SU-DHL-6 (cell line): ENCODE results near the gene KRT14.

ENCODE experiments used
- H2AFZ ChIP-seq: fragments of 200-600 bp; sonication (generic); 2 replicates; pipeline ENCODE4 v1.6.1; 2014; ENCODE audit warnings: low read depth, mild to moderate bottlenecking, moderate library complexity, mixed read lengths, antibody characterized with exemption, low read length; ENCODE audit not compliant: severe bottlenecking
- H3F3A ChIP-seq: fragments of 200-600 bp; shearing (Covaris generic); 2 replicates; pipeline ENCODE4 v1.6.0; 2016; ENCODE audit warnings: antibody characterized with exemption, mild to moderate bottlenecking; ENCODE audit not compliant: insufficient read depth
- H3K27ac ChIP-seq: fragments of 200-600 bp; sonication (generic); 2 replicates; pipeline ENCODE4 v1.5.1; 2016; ENCODE audit warnings: low read depth, mild to moderate bottlenecking, low read length, moderate library complexity, mixed read lengths
- H3K27me3 ChIP-seq: fragments of 200-600 bp; sonication (generic), shearing (Covaris generic); 2 replicates; pipeline ENCODE4 v1.6.0; 2014; ENCODE audit warnings: mild to moderate bottlenecking, low read length
- H3K36me3 ChIP-seq: fragments of 200-600 bp; sonication (generic); 2 replicates; pipeline ENCODE4 v1.6.1; 2014; ENCODE audit warnings: mild to moderate bottlenecking, low read length, mixed read lengths
- H3K4me2 ChIP-seq: fragments of 300-600, 200-600 bp; shearing (Covaris generic), sonication (generic); 2 replicates; pipeline ENCODE4 v1.6.0; 2014; ENCODE audit warnings: low read length, low read depth, mild to moderate bottlenecking; ENCODE audit not compliant: poor library complexity, severe bottlenecking
- H3K4me3 ChIP-seq: fragments of 200-600 bp; sonication (generic); 2 replicates; pipeline ENCODE4 v1.5.1; 2014; ENCODE audit warnings: antibody characterized with exemption, low read length, mild to moderate bottlenecking, mixed read lengths; ENCODE audit not compliant: insufficient read depth, poor library complexity, severe bottlenecking
- H3K79me2 ChIP-seq: fragments of 200-600 bp; sonication (generic); 2 replicates; pipeline ENCODE4 v1.6.1; 2014; ENCODE audit warnings: mild to moderate bottlenecking, low read length, moderate library complexity; ENCODE audit not compliant: insufficient read depth
- H3K9ac ChIP-seq: fragments of 200-600 bp; sonication (generic); 2 replicates; pipeline ENCODE4 v1.7.0; 2014; ENCODE audit warnings: mild to moderate bottlenecking, low read length
- H3K9me2 ChIP-seq: fragments of 200-600 bp; sonication (generic); replicated peaks from 2 replicates; pipeline ENCODE4 v1.6.1; 2014; ENCODE audit warnings: low read length; ENCODE audit not compliant: insufficient read depth
- H3K9me3 ChIP-seq: fragments of 200-600 bp; sonication (generic); 2 replicates; pipeline ENCODE4 v1.6.1; 2014; ENCODE audit warnings: low read length, mixed read lengths; ENCODE audit not compliant: insufficient read depth
- H4K20me1 ChIP-seq: fragments of 200-600 bp; sonication (generic); 2 replicates; pipeline ENCODE4 v1.6.1; 2014; ENCODE audit warnings: low read depth, mild to moderate bottlenecking, antibody characterized with exemption, low read length, moderate library complexity, mixed read lengths
- EZH2phosphoT487 ChIP-seq: fragments of 200-600 bp; sonication (generic), shearing (Covaris generic); conservative IDR thresholded peaks from 2 replicates; pipeline ENCODE4 v1.6.1; 2018; ENCODE audit warnings: mild to moderate bottlenecking, antibody characterized with exemption, low read length, moderate library complexity, mixed read lengths
- TF ChIP-seq, protein P1 (sequence below): fragments of 200-600 bp; sonication (generic); IDR thresholded peaks from one replicate; pipeline ENCODE4 v1.5.1; 2017; ENCODE audit warnings: antibody characterized with exemption, mild to moderate bottlenecking, low read length, moderate library complexity; ENCODE audit not compliant: insufficient read depth, poor library complexity, severe bottlenecking

KRT14 gene

DNA sequence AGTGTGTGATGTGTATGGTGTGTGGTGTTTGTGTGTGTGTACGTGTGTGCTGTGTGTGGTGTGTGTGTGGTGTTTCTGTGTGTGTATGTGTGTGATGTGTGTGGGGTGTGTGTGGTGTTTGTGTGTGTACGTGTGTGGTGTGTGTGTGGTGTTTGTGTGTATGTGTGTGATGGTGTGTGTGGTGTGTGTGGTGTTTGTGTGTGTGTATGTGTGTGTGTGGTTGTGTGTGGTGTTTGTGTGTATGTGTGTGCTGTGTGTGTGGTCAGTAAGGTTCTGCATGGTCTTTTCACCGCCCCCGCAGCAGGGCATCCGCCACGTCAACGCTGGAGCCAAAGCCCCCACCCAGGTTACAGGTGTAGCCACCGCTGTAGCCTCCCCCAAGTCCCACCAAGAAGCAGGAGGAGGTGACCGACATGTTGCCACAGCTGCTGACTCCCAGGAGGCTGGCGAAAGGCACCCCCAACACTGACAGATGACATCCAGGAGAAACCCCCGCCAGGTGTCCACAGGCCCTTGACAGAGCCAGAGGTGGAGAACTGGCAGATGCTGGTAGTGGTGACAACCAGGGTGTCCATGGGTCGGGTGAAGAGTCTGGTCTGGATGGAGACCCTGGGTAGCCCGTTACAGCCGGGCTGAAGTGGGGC lies 47.0 kb upstream of the KRT14 start:
- Histone ChIP-seq H3K9me3 (no peaks in the 10 kb centered on the region; the same call in 1 of the 2 replicates), H4K20me1 (no peaks in the 10 kb centered on the region), H3K27ac (no peak overlapping the region), H3K36me3 (no peaks in the 10 kb centered on the region), H2AFZ (no peak overlapping the region), H3K4me2 (no peak overlapping the region), H3K4me3 (no peak overlapping the region), H3K9me2 (no peaks in the 10 kb centered on the region), H3F3A (no peaks in the 10 kb centered on the region), H3K27me3 (no peaks in the 10 kb centered on the region), H3K79me2 (no peaks in the 10 kb centered on the region), H3K9ac (no peak overlapping the region)
- no peak for TF ChIP-seq EZH2phosphoT487
- TF ChIP-seq, protein P1, sequence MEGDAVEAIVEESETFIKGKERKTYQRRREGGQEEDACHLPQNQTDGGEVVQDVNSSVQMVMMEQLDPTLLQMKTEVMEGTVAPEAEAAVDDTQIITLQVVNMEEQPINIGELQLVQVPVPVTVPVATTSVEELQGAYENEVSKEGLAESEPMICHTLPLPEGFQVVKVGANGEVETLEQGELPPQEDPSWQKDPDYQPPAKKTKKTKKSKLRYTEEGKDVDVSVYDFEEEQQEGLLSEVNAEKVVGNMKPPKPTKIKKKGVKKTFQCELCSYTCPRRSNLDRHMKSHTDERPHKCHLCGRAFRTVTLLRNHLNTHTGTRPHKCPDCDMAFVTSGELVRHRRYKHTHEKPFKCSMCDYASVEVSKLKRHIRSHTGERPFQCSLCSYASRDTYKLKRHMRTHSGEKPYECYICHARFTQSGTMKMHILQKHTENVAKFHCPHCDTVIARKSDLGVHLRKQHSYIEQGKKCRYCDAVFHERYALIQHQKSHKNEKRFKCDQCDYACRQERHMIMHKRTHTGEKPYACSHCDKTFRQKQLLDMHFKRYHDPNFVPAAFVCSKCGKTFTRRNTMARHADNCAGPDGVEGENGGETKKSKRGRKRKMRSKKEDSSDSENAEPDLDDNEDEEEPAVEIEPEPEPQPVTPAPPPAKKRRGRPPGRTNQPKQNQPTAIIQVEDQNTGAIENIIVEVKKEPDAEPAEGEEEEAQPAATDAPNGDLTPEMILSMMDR: no peak

DNA sequence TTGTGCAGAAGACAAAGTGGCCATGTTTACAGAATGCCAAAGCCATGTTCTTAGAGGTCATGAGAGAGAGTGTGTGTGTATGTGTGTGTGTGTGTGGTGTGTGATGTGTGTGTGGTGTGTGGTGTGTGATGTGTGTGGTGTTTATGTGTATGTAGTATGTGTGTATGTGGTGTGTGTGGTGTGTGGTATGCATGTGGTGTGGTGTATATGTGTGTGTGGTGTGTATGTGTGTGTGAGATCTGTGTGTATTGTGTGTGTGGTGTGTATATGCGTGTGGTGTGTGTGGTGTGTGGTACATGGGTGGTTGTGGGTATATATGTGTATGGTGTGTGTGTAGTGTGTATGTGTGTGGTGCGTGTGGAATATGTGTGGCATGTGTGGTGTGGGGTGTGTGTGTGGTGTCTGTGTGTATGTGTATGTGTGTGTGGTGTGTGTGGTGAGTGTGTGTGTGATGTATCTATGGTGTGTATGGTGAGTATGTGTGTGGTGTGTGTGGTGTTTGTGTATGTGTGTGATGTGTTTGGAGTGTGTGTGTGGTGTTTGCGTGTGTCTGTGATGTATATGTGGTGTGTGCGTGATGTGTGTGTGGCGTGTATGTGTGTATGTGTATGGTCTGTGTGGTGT lies 45.9 kb upstream of the KRT14 start:
- TF ChIP-seq, protein P1: no peak
- TF ChIP-seq EZH2phosphoT487: no peak
- H3K36me3 ChIP-seq: no peaks in the 10 kb centered on the region
- no peak overlapping the region for H3K4me2 ChIP-seq
- no peak overlapping the region for H2AFZ ChIP-seq
- H3K9me2 ChIP-seq: no peaks in the 10 kb centered on the region
- no peaks in the 10 kb centered on the region; the same call in 1 of the 2 replicates for H3K9me3 ChIP-seq
- H3K79me2 ChIP-seq: no peaks in the 10 kb centered on the region
- no peak overlapping the region for H3K27ac ChIP-seq
- H3K4me3 ChIP-seq: no peak overlapping the region
- H3K27me3 ChIP-seq: no peaks in the 10 kb centered on the region
- H3F3A ChIP-seq: no peaks in the 10 kb centered on the region
- H4K20me1 ChIP-seq: no peaks in the 10 kb centered on the region
- H3K9ac ChIP-seq: no peak overlapping the region

DNA sequence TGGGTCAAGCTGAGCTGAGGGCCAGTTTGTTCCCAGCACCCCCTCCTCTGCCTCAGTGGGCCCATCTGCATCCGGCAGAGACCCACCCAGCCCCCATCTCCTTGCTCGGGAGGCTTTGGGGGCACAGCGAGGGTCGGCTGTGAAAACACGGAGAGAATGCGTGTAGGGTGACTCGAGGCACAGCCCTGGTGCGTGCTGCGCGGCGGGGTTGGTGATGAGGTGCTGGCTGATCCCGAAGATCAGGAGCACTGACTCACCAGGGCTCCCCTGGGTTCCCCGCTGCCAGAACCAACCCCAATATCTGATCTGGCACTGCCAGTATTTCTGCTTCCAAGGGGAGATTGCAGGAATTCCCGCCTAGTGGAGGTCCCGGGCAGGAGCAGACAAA lies 45.2 kb upstream of the KRT14 start:
- no peak overlapping the region for H2AFZ ChIP-seq
- no peaks in the 10 kb centered on the region for H3K79me2 ChIP-seq
- no peak overlapping the region for H3K4me2 ChIP-seq
- no peak for TF ChIP-seq EZH2phosphoT487
- TF ChIP-seq, protein P1: no peak
- no peaks in the 10 kb centered on the region for H3K27me3 ChIP-seq
- no peak overlapping the region for H3K27ac ChIP-seq
- no peaks in the 10 kb centered on the region for H3K36me3 ChIP-seq
- H3K9me3 ChIP-seq: no peaks in the 10 kb centered on the region; the same call in 1 of the 2 replicates
- H3K9me2 ChIP-seq: no peaks in the 10 kb centered on the region
- H3F3A ChIP-seq: no peaks in the 10 kb centered on the region
- H3K4me3 ChIP-seq: no peak overlapping the region
- H3K9ac ChIP-seq: no peak overlapping the region
- no peaks in the 10 kb centered on the region for H4K20me1 ChIP-seq
